Measurements from ENCODE around the gene MTMR11. TPM values are rescaled to one million over a fixed set of nuclear protein-coding genes. Genes with fewer than 3 reads are reported as not detected.

The MTMR11 gene
- total and polyA plus RNA-seq, 2 of the 8 experiments (the other 6 are each of a cell fraction or from before 2014, with no cell fraction given), result 3.7 to 4.8 TPM

- no peaks in the 10 kb centered on the region for H4K20me1 ChIP-seq (replicated peaks in 1 of 2; ENCODE audit: control insufficient read depth in 1 of 2, insufficient read depth in 2 of 2, low read length in 2 of 2)
- no peak for DNase-seq (ENCODE audit: low read depth in 1 of 2, low spot score in 2 of 2)
- TF ChIP-seq SP4 (IDR thresholded peaks at IDR 0.05; ENCODE audit: low read length), result no peak
- no peak for TF ChIP-seq SIRT6 (IDR thresholded peaks at IDR 0.05; ENCODE audit: low read length)
- no peak for TF ChIP-seq EZH2 (IDR thresholded peaks at IDR 0.05; ENCODE audit: low read depth, low read length, severe bottlenecking)
- TF ChIP-seq CTCF (IDR thresholded peaks at IDR 0.05; ENCODE audit: control extremely low read depth in 1 of 3, insufficient read depth in 1 of 3, low read depth in 1 of 3, low read length in 3 of 3), result no peak
- TF ChIP-seq SP1 (IDR thresholded peaks at IDR 0.05; ENCODE audit: low read depth, low read length), result no peak
- TF ChIP-seq FOSL1 (IDR thresholded peaks at IDR 0.05; ENCODE audit: insufficient read depth, low read depth, low read length), result no peak
- TF ChIP-seq SRF (IDR thresholded peaks at IDR 0.05; ENCODE audit: low read depth, low read length), result no peak
- TF ChIP-seq RFX5 (IDR thresholded peaks at IDR 0.05; ENCODE audit: borderline replicate concordance, low read depth, low read length), result no peak
- TF ChIP-seq EGR1 (IDR thresholded peaks at IDR 0.05; ENCODE audit: borderline replicate concordance, low read depth, low read length), result no peak
- TF ChIP-seq SIN3A (conservative IDR thresholded peaks at IDR 0.05 in 1 of 2, IDR thresholded peaks at IDR 0.05 in 1 of 2; ENCODE audit: low read depth in 1 of 2, low read length in 2 of 2), result no peak
- TF ChIP-seq RNF2 (IDR thresholded peaks at IDR 0.05; ENCODE audit: borderline replicate concordance, low read depth, low read length, missing control alignments, poor library complexity, severe bottlenecking), result no peak
- TF ChIP-seq, protein P1, sequence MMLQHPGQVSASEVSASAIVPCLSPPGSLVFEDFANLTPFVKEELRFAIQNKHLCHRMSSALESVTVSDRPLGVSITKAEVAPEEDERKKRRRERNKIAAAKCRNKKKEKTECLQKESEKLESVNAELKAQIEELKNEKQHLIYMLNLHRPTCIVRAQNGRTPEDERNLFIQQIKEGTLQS (IDR thresholded peaks at IDR 0.05; ENCODE audit: insufficient read depth, low read depth, low read length), result no peak
Observed at GRCh38 chr1:149967646-149968045, 31.0 kb upstream of the MTMR11 start.

More at GRCh38 chr1:149967646-149968045, 31.0 kb upstream of the MTMR11 start:
- Histone ChIP-seq H3K9ac (replicated peaks in 1 of 4; ENCODE audit: extremely low read depth in 1 of 4, low read depth in 3 of 4, low read length in 3 of 4) (no peak overlapping the region), H2AFZ (ENCODE audit: low read length) (no peak overlapping the region), H3K79me2 (ENCODE audit: control insufficient read depth in 1 of 2, insufficient read depth in 2 of 2, low read length in 2 of 2) (no peaks in the 10 kb centered on the region), H4K5ac (ENCODE audit: insufficient read length, low read depth, low read length) (no peak overlapping the region), H4K91ac (replicated peaks; ENCODE audit: insufficient read length, low read length) (no peak overlapping the region), H3K23me2 (ENCODE audit: low read depth, low read length) (no peaks in the 10 kb centered on the region), H2AK5ac (ENCODE audit: low read depth, low read length) (no peak overlapping the region), H3K4ac (replicated peaks; ENCODE audit: insufficient read length, low read depth, low read length) (no peak overlapping the region), H3K4me2 (ENCODE audit: insufficient read depth in 1 of 2, low read depth in 2 of 2, low read length in 2 of 2) (no peak overlapping the region), H3K23ac (ENCODE audit: insufficient read length) (no peak overlapping the region), H3K79me1 (ENCODE audit: low read depth, low read length) (no peaks in the 10 kb centered on the region), H2BK15ac (ENCODE audit: low read length) (no peak overlapping the region), H2BK5ac (ENCODE audit: low read depth, low read length) (no peak overlapping the region), H3K56ac (replicated peaks; ENCODE audit: insufficient read length, low read depth, low read length) (no peak overlapping the region), H2BK20ac (ENCODE audit: low read length) (no peak overlapping the region), H3K18ac (ENCODE audit: extremely low read depth, low read length) (no peak overlapping the region), H3K9me3 (ENCODE audit: insufficient read depth in 2 of 2, low read depth in 1 of 2, low read length in 1 of 2) (no peaks in the 10 kb centered on the region), H3K27me3 (replicated peaks in 1 of 4; ENCODE audit: control insufficient read depth in 3 of 4, extremely low read depth in 1 of 4, insufficient read depth in 3 of 4, low read length in 3 of 4) (no peaks in the 10 kb centered on the region), H2BK120ac (replicated peaks; ENCODE audit: low read depth, low read length) (no peak overlapping the region), H2BK12ac (ENCODE audit: low read depth, low read length) (no peak overlapping the region), H3K27ac (ENCODE audit: low read depth, low read length) (no peak overlapping the region), H3K4me1 (replicated peaks in 1 of 4; ENCODE audit: control insufficient read depth in 3 of 4, insufficient read depth in 4 of 4, low read length in 3 of 4) (no peaks in the 10 kb centered on the region), H3K4me3 (ENCODE audit: extremely low read depth in 1 of 4, insufficient read depth in 2 of 4, low read depth in 3 of 4, low read length in 4 of 4) (no peak overlapping the region), H3K14ac (ENCODE audit: insufficient read length) (no peak overlapping the region), H3K36me3 (ENCODE audit: control insufficient read depth in 2 of 4, insufficient read depth in 4 of 4, low read length in 3 of 4) (peaks cover 7 to 41% (median 28%) of the 10 kb centered on the region in 4 experiments), H4K8ac (ENCODE audit: extremely low read depth, insufficient read depth, low read length) (no peak overlapping the region)
- CTCF ChIA-PET (ENCODE audit: partially characterized antibody), result no interaction called here
- POLR2A ChIA-PET (ENCODE audit: partially characterized antibody), result no interaction called here
- no peak for FAIRE-seq

All from H1 (cell line).